Non-pigmented ciliary epithelial cell (primary cell): ENCODE results near the gene RABL3.
A peak's percentile ranks its signal among the peaks of the same experiment; 100 is the strongest.
"Not testable (repeated sequence)": the region's sequence is repeated elsewhere in the genome, so short reads cannot be mapped to it uniquely, and the experiment has no call there.

ENCODE experiments used
- DNase-seq: peaks from one replicate; pipeline ENCODE4 v3.0.0-alpha.2; 2010; ENCODE audit warnings: low read depth

RABL3 gene

DNA sequence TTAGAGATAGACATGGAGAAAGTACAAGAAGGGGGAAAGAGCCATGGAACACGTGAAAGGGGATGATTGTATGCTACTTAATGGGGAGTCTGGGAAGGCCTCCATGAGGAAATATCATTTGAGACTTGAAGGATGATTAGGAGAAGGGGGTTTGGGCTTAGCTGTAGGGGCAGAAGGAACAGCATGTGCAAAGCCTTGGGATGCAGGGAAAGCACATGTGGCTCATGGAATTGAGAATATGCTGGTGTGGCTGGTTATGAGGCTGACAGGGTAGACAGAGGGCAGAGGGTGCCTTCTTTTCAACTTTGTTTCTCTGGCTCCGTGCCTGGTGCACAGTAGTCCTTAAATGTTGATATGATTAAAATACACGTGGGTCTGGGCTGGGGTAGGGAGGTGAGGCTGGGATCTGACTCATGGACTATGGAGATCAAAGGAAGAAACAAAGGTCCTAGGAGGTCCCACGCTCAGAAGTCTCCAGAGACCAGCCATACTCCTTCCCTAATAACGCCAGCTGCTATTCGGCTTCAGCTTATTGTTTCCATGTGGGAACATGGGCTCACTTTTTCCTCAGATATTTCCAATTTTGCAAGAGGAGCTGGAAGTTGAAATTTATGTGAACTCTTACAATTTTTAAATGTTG lies 1.4 kb upstream of the RABL3 start:
- DNase-seq: no peak

DNA sequence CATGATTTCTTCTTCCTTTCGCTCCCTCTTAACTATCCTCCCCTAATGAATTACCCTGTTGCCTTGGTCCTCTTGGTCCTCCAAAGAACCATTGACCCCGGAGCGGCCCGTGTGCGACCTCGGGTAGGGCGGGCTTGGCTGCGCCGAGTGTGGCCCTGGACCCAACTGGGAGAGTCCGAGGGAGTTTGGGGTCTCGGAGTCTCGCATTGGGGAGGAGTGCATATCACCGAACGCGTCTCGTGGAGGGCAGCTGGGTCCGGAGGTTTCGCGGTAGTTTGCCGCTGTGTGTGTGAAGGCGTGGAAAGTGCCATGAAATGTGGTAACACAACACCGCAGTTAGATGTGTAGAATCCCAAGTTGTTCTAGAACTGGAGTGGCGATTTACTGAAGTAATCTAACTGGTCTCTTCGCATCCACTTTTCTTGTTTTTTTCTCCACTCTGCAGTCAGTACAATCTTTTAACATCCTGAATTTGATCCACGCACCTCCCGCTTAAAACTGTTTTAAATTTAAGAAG lies 591 bp upstream of the RABL3 start:
- no peak for DNase-seq

DNA sequence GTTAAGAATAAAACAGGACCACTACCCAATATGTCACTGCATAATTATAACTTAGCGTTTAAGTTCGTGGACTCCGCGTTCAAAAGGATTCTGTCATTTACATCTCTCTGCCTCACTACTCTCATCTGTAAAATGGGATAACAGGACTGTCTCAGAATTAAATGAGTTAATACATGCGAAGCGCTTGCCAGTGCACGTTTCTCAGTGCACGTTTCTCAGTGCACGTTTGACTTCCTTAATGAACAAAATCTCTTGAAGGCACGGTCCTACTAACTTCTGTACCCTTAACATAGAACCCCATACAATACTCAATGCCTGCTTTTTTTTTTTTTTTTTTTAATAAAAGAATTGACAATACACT lies 499 bp downstream of the RABL3 start:
- DNase-seq: no peak

DNA sequence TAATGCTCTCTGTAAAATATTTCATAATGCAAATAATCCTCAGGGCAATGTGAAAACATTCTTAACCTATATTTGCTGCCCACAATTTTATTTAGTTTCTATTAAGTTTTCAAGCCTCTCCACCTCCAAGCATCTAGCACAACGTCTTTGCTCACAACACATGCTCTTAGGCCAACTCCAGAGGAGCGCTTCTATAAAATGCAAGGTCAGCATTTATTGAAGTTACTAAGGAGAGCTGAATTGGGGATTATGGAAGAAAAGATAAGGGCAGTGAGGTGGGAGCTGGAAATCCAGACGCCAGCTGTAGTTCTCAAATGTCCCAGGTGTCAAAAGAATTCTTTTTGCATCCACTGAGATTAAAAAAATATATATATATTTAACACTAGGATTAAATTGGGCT lies 996 bp downstream of the RABL3 start:
- DNase-seq: no peak

DNA sequence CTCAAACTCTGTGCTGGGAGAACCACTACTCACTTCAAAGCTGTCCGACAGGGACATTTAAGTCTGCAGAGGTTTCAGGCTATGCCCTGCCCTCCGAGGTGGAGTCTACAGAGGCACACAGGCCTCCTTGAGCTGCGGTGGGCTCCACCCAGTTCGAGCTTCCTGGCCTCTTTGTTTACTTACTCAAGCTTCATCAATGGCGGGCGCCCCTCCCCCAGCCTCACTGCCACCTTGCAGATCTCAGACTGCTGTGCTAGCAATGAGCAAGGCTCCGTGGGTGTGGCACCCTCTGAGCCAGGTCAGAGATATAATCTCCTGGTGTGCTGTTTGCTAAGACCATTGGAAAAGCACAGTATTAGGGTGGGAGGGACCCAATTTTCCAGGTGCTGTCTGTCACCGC lies 4.3 kb downstream of the RABL3 start:
- not testable (repeated sequence) for DNase-seq

DNA sequence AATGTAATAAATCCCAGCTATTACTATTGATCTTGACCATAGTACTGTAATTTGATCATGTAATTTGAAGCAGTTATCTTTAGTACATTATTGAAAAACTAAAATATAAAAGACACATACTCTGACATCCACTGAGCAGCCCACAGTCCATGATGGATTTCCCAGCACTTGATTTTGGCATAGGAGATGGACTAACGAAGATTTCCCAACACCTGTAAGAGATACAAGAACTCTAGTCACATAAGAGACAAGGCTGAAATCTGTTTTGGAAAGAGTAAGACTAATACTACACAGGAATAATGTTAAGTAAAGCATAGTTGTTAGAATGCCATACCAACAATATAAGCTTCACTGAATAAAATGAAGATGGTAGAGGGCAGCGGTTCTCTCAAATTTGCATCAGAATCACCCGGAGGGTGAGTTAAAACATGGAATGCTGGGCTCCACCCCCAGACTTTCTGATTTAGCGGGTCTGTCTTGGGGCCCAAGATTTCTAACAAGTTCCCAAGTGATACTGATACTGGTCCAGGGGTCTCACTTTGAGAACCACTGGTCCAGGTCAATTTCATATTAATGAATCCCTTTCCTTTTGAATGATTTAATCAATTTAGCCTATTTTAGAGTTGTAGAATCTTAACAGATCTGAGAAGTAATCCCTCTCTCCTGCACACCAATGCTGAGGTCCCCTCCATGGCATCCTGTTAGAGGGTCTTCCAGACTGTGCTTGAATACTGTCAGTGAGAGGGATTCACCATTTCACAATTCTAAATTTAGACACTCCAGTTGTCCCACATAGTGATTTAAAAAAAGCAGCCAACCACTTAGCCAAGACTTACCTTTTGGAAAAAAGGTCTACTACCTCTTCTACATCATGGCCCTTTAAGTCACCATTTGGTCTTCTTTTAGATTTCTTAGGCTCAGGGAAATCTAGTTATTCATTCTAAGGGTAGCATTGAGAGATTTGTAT lies 11.5 kb downstream of the RABL3 start:
- no peak for DNase-seq

DNA sequence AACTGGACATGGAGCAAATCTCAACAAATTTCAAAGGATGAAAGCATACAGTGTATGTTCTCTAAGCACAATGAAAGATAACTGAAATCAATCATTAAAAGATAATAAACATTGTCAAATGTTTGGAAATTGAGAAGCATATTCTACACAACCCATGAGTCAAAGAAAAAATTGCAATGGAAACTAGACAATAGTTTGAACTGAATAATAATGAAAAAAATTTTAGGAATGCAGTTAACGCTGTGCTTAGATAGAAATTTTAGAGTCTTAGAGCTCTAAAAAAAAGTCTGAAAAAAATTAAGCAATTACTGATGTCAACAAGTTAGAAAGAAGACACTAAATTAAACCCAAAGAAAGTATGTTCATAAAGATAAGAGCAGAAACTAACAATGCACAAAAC lies 15.5 kb downstream of the RABL3 start:
- no peak for DNase-seq

DNA sequence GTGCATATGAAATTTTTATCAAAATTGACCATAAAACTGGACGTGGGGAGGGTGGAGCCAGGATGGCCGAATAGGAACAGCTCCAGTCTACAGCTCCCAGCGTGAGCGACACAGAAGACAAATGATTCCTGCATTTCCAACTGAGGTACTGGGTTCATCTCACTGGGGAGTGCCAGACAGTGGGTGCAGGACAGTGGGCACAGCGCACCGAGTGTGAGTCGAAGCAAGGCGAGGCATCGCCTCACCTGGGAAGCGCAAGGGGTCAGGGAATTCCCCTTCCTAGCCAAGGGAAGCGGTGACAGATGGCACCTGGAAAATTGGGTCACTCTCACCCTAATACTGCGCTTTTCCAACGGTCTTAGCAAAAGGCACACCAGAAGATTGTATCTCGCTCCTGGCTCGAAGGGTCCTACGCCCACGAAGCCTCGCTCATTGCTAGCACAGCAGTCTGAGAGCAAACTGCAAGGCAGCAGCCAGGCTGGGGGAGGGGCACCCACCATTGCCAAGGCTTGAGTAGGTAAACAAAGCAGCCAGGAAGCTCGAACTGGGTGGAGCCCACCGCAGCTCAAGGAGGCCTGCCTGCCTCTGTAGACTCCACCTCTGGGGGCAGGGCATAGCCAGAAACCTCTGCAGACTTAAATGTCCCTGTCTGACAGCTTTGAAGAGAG lies 23.0 kb downstream of the RABL3 start:
- DNase-seq: not testable (repeated sequence)

DNA sequence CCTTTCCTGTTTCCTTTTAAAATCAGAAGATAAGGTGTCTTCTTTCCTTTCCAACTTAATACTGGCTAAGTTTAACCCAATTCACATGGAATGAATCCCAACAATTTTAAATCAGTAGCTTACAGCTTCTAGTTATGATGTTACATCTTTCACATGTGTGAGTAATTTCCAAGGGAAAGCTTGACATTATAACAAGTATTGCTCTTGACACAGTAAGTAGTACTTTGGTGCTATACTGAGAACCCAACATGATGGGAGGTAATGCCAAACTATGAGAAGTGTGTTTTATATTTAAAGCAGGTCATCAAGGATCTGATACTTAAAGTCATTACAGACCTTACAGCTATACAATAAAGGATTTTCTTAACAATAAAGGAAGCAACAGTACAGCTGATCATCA lies 29.1 kb downstream of the RABL3 start:
- DNase-seq: no peak

DNA sequence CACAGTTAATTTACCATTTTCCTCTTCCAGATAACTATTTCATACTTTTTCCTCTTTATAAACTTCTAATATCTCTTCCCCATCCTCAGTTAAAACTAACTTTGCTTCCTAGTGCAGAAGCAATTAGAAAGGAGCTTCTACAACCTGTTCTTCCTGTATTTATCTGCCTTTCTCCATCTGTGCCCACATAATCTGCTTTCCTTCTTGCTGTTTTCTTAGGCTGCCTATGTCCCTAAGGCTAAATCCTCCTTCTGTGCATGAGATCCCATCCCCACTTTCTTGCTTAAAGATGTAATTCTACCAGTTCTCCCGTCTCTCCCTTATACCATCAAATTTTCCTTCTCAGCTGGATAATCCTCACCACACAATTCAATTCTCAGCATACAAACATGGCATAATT lies 31.9 kb downstream of the RABL3 start:
- no peak for DNase-seq

DNA sequence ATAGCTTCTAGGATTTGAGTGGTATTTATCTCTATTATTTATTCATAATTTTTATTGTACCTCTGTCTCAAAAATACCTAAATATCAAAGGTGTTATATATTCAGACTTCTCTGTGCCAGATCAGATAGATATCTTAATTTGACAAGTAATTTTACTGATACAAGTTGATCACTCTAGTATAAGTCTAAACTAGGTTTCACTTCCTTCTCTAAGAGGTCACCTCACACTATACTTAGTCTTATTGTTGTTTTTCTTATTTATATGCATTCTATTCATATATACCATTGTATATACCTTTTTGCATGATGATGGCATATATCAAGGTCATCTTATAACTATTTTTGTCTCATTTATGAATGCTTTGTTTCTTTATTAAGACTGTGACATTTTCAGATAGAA lies 33.9 kb downstream of the RABL3 start:
- no peak for DNase-seq

DNA sequence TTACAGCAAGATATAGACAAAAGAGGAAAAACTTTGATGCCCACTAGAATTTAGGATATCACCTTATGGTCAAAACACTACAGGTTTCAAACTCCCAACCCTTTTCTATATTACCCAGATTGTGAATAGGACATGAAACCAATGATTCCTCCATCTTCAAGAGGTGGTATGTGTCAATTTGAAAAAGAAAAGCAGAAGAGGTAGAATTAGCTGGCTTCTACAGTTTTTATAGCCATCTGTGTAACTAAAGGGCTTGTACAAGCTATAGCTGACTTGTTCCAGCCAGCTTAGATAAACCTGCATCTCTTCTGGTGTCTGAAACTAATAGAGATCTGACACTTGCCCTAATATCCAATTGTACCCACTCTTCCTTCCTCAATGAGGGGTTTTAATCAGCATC lies 35.4 kb downstream of the RABL3 start:
- DNase-seq: no peak

DNA sequence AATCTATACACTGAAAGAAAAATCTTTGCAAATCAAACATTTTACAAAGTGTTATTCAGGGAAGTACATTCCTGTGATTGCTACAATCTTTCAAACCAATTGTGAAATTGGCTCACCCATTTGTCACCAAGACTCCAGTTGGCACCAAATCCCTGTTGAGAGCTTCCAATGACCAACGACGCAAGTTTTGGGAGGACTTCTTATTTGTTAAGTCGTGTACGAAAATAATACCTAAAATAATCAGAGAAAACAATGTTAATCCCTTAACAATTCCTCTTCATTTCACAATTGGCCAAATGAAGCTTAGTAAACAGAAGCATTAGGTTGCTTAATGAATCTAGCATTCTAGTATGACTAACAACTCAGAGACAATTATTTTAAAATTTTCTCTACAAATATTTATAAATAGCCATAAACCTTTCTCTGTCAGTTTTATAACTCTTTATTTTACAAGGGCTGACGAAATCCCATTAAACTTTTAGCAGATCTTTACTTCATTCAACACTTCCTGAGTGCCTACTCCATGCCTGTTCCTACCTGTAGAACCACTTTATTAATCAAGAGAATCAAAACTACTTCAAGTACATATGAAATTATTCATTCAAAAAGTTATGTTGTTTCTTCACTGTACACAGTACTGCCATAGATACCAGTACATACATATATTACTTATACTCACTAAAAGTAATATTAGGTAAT lies 36.3 kb downstream of the RABL3 start:
- no peak for DNase-seq

DNA sequence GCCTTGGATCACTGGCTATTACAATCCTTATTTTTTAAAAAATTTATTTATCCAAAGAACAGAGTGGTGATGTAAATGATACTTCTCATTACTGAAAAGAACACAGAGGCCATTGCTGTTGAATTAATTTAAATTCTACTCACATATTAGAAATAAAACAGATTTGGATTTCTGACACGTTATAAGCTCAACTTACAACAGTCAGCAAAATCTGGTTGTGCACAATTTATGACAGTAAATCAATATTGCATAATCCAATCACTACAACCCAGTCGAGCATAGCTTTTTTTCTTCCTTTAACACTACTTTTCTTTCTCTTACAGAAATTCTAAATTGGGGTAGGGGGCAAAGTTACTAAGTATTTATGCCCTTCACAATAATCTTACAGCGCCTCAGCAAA lies 43.0 kb downstream of the RABL3 start:
- no peak for DNase-seq

DNA sequence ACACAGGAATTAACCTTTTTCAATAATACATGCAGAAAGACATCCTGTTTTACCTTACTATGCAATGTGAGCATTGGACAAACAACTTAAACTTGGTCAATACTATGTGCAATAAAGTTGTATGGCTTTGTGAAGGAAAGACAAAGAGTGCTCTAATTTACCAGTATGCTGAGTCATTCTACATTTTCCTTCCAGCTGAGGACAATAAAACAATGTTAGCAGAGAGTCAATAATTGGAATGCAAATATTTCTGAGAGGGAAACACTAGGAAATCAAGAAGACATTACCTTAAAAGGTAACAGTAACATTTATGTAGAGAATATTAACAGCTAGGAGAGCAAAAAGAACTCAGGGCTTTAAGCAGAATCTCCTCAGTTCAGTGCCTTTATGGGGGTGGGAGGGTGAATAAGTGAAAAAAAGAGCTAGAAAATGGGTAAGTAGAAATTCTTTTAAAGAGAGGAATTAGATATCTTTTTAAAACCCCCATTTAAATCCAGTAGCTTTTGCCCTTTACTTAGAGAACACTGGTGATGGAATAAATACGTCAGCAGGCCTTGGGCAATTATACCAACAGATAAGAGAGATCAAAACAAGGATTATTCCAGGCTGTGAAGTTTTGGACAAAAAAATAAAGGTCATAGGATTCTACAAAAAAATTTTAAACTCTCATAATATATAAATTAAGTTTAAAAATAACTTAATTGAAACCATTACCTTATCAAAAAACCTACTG lies 48.7 kb downstream of the RABL3 start:
- DNase-seq: peak; percentile 32

DNA sequence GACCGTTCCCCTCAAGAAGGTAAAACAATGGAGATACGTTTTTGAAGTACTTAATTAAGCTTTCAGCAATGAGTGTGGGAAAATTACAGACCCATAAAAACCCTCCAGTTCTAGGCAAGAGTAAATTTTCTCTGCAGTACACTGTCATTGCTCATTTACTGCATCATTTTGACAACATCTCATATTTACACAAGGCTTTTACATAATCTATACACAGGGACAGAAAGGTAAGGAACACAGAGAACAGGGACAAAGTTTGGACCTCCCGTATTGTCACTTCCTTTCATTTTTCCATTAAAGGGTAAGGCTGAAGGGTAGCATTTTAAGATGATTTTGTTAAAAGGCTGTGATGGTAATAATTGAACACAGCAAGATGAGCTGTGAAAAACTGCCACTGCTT lies 52.9 kb downstream of the RABL3 start:
- DNase-seq: no peak

DNA sequence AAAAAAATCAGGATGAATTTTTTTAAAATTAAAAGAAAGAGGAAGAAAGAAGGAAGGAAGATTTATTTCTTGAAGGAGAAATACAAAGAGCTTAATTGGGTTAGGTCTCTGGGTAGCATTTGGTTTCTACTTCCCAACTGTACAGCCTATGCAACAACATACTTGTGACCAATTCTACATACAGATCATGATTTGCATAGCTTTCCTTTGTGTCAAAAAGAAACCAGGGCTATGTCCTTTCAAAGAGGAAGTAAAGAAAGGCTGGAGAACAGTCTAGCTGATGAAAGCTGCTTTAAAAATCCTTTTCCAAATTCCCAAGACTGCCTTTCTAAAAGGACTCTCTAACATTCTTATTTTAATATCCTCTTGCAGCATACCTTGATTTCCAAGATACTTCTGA lies 54.2 kb downstream of the RABL3 start:
- DNase-seq: peak; percentile 58

DNA sequence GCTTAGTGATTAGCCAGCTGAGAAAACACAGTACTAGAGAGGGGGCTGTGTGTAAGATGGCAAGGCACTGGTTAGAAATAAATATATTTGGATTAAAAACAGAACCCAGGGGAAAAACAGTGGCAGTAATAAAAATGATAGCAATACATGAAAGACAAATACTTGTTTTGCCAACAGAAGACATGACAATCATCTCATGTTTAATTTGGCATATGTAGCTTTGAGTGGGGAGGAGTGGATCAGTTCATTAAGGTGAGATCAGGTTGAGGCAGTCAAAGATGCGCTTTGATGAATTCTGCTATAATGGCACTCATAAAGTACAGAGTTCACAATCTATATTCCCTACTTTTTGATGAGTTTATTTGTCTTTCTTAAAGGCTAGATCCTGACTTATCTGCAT lies 56.9 kb downstream of the RABL3 start:
- no peak for DNase-seq

DNA sequence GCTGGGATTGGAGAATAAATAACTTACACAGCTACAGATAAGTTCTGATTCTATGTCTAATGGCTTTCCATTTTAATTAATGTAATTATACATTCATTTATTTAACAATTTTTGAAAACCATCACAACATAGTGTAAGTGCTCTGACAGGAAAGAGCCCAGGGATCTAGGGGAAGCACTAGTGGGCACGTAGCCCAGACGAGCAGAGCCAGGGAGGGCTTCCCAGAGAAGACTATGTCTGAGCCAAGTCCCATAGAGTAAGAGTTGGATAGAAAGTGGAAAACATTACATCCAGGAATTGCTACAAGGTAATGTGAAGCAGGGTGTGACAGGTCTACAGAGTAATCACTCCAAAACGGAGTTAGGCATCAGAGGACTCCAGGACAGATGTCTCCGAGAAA lies 57.4 kb downstream of the RABL3 start:
- DNase-seq: no peak

DNA sequence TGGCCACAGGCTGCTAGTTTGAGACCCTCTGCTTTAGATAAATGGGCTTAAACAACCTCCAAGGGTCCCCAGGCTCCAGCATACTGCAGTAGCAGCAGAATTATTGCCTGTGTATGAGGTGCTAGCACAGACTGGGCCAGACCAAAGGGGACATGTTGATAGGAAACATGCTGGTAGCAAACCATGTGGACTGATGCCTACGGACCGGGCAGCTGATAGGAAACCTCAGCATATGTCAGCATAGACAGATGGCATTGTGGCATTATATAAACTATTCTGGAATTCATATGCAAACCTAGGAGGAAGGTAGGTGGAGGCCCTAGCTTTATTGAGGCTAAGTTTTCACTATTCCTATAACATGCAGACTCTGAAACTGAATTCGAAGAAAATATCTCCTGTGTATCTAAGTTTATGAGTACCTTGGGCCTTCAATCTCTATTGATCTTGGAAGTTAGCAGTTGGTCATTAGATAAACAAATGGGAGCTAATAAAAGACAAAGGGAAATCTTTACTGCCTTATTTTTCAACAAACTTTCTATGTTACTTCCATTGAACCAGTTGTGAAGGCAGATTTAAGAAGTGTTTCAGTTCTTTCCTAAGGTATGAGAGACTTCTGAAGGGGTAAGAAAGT lies 58.5 kb downstream of the RABL3 start:
- no peak for DNase-seq

DNA sequence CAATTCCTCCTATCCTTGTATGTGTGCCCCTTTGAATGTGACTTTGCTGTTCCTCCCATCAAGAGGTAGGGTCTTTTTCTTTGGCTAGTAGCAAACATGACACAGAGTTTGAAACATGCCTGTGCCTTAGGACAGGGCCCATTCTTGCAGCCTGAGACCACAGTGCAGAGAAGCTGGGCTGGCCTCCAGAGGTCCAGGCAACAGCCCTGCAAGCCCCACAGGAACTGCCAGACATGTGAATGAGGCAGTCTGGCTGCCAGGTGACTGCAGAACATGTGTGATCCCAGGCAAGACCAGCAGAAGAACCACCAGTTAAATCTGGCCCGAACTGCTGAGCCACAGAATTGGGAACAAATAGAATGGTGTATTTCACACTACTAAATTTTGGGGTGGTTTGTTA lies 59.1 kb downstream of the RABL3 start:
- no peak for DNase-seq
